WI38 (cell line): ENCODE data around the gene KMT5C.

Experiments
- H3K4me3 ChIP-seq: 2 replicates; pipeline ENCODE4 v1.5.1; 2011; ENCODE audit warnings: low read depth, mild to moderate bottlenecking, control low read depth, low read length
- CTCF ChIP-seq: IDR thresholded peaks from 2 replicates; pipeline ENCODE4 v1.5.1; 2012; ENCODE audit warnings: low read depth, mild to moderate bottlenecking, control low read depth, low read length

The KMT5C gene

GRCh38 chr19:55372316-55373081 lies 32.8 kb downstream of the KMT5C start:
- H3K4me3 ChIP-seq: no peak overlapping the region
- no peak for TF ChIP-seq CTCF

- H3K4me3 ChIP-seq: no peak overlapping the region
- no peak for TF ChIP-seq CTCF
Observed at GRCh38 chr19:55373306-55373992, 33.8 kb downstream of the KMT5C start.

GRCh38 chr19:55373993-55374757 lies 34.5 kb downstream of the KMT5C start:
- H3K4me3 ChIP-seq: no peak overlapping the region
- no peak for TF ChIP-seq CTCF

GRCh38 chr19:55376241-55376933 lies 36.7 kb downstream of the KMT5C start, which contains the start of gene TMEM190:
Gene TMEM190 (plus strand): TSS chr19:55376826. CDS start chr19:55376854, 28 bp downstream.
- no peak for TF ChIP-seq CTCF
- no peak within 1 kb of the TSS for H3K4me3 ChIP-seq

- no peak overlapping the region for H3K4me3 ChIP-seq
- TF ChIP-seq CTCF: no peak
Observed at GRCh38 chr19:55377356-55378131, 37.9 kb downstream of the KMT5C start.

- no peak for TF ChIP-seq CTCF
- no peak overlapping the region for H3K4me3 ChIP-seq
Observed at GRCh38 chr19:55379174-55379573, 39.5 kb downstream of the KMT5C start.
